CMK (cell line): ENCODE results near the gene VEGFA.

Source experiments
- DNase-seq: peaks from one replicate; pipeline ENCODE4 v3.0.0-alpha.2; 2010; ENCODE audit warnings: low read depth

VEGFA gene

GRCh38 chr6:43821101-43821886, 51.3 kb downstream of the VEGFA start:
- DNase-seq: no peak

- DNase-seq: no peak
Observed at GRCh38 chr6:43823390-43823789, 53.4 kb downstream of the VEGFA start.

GRCh38 chr6:43823879-43824702, 54.1 kb downstream of the VEGFA start:
- no peak for DNase-seq

- no peak for DNase-seq
Observed at GRCh38 chr6:43824703-43825064, 54.7 kb downstream of the VEGFA start.

GRCh38 chr6:43825187-43826115, 55.4 kb downstream of the VEGFA start:
- no peak for DNase-seq

GRCh38 chr6:43826730-43827129, 56.7 kb downstream of the VEGFA start:
- DNase-seq: no peak

GRCh38 chr6:43827898-43828297, 57.9 kb downstream of the VEGFA start:
- no peak for DNase-seq

GRCh38 chr6:43828711-43829110, 58.7 kb downstream of the VEGFA start:
- no peak for DNase-seq

GRCh38 chr6:43829470-43829869, 59.5 kb downstream of the VEGFA start:
- no peak for DNase-seq

GRCh38 chr6:43830775-43831174, 60.8 kb downstream of the VEGFA start:
- DNase-seq: no peak

- no peak for DNase-seq
Observed at GRCh38 chr6:43831191-43831590, 61.2 kb downstream of the VEGFA start.

GRCh38 chr6:43833223-43833995, 63.4 kb downstream of the VEGFA start:
- no peak for DNase-seq

- DNase-seq: no peak
Observed at GRCh38 chr6:43833996-43834390, 64.0 kb downstream of the VEGFA start.

GRCh38 chr6:43834528-43835155, 64.6 kb downstream of the VEGFA start:
- DNase-seq: no peak

- DNase-seq: no peak
Observed at GRCh38 chr6:43835872-43836419, 65.9 kb downstream of the VEGFA start.
